NCI-H128 (cell line): ENCODE data around the gene BIVM.

Experiments used
- DNase-seq: peaks from one replicate; lab custom pipeline; 2025; ENCODE audit not compliant: unreplicated experiment; lab: John Stamatoyannopoulos, UW

Gene BIVM

GRCh38 chr13:102839462-102839861, 40.5 kb downstream of the BIVM start:
- no peak for DNase-seq

GRCh38 chr13:102845289-102845629, 46.3 kb downstream of the BIVM start:
- no peak for DNase-seq

GRCh38 chr13:102845630-102846260, 46.8 kb downstream of the BIVM start, which contains the start of gene ERCC5:
TSS of gene ERCC5 (plus strand) at chr13:102846032. CDS start at chr13:102846267, 235 bp downstream.
- peak; percentile 89 for DNase-seq

GRCh38 chr13:102846261-102847015, 47.5 kb downstream of the BIVM start:
- DNase-seq, result no peak

- no peak for DNase-seq
Observed at GRCh38 chr13:102847272-102848234, 48.6 kb downstream of the BIVM start.

GRCh38 chr13:102848956-102849355, 50.0 kb downstream of the BIVM start:
- DNase-seq, result no peak

- DNase-seq, result no peak
Observed at GRCh38 chr13:102852556-102852955, 53.6 kb downstream of the BIVM start.

- DNase-seq, result no peak
Observed at GRCh38 chr13:102854675-102855074, 55.8 kb downstream of the BIVM start.

GRCh38 chr13:102856557-102856956, 57.6 kb downstream of the BIVM start:
- DNase-seq, result no peak

GRCh38 chr13:102862624-102863210, 63.8 kb downstream of the BIVM start:
- no peak for DNase-seq

- DNase-seq, result no peak
Observed at GRCh38 chr13:102863590-102863989, 64.7 kb downstream of the BIVM start.

- DNase-seq, result no peak
Observed at GRCh38 chr13:102868366-102868936, 69.5 kb downstream of the BIVM start.

GRCh38 chr13:102869948-102870676, 71.2 kb downstream of the BIVM start:
- no peak for DNase-seq

- DNase-seq, result peak; percentile 38
Observed at GRCh38 chr13:102870677-102871415, 71.9 kb downstream of the BIVM start.

GRCh38 chr13:102872131-102872530, 73.2 kb downstream of the BIVM start:
- no peak for DNase-seq

- no peak for DNase-seq
Observed at GRCh38 chr13:102872531-102872930, 73.6 kb downstream of the BIVM start.

GRCh38 chr13:102873653-102874052, 74.7 kb downstream of the BIVM start:
- DNase-seq, result no peak

GRCh38 chr13:102875256-102875655, 76.3 kb downstream of the BIVM start:
- DNase-seq, result no peak

- no peak for DNase-seq
Observed at GRCh38 chr13:102877303-102877702, 78.4 kb downstream of the BIVM start.
